ENCODE measurements around the gene EIF5.

Gene EIF5

DNA sequence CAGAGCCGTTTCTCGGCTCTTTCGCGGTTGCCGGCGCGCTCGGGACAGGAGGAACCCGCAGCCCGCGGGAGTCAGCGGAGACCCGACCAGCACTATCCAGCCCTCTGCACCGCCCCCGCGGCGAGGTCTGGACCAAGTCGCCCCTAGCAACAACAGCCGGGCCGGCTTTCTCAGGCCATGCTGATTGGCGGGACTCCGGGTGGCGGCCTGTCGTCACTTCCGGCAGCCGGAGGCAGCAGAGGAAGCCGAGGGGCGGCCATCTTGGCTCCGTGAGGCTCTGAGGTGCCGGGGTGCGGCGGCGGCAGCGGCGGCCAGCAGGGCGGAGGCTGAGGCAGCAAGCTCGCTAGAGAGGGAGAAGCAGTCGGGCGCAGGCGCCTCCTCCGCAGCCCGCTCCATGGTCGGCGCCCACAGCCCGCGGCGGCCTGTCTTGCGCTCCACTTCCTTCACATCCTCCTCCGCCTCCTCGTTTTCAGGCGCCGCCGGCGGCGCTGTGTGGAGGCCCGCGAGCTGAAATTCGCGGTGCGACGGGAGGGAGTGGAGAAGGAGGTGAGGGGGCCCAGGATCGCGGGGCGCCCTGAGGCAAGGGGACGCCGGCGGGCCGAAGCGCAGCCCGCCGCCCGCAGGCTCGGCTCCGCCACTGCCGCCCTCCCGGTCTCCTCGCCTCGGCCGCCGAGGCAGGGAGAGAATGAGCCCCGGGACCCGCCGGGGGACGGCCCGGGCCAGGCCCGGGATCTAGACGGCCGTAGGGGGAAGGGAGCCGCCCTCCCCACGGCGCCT, 51.3 kb downstream of the EIF5 start, which contains the start of gene MARK3 (continued):
- TF ChIP-seq ZNF830 (tag by site-specific recombination; IDR thresholded peaks at IDR 0.05; ENCODE audit: low read depth): no peak
- TF ChIP-seq ZNF843 (tag by site-specific recombination; IDR thresholded peaks at IDR 0.05): peak; percentile 25; the same call in 1 of the 2 replicates
- no peak for TF ChIP-seq ZNF560 (tag by site-specific recombination; IDR thresholded peaks at IDR 0.05; ENCODE audit: borderline replicate concordance)
- TF ChIP-seq MEIS1 (CRISPR knock-in tag; IDR thresholded peaks at IDR 0.05; ENCODE audit: borderline replicate concordance): no peak
- TF ChIP-seq IKZF3 (tag by site-specific recombination; IDR thresholded peaks at IDR 0.05): no peak
- TF ChIP-seq, protein P1, sequence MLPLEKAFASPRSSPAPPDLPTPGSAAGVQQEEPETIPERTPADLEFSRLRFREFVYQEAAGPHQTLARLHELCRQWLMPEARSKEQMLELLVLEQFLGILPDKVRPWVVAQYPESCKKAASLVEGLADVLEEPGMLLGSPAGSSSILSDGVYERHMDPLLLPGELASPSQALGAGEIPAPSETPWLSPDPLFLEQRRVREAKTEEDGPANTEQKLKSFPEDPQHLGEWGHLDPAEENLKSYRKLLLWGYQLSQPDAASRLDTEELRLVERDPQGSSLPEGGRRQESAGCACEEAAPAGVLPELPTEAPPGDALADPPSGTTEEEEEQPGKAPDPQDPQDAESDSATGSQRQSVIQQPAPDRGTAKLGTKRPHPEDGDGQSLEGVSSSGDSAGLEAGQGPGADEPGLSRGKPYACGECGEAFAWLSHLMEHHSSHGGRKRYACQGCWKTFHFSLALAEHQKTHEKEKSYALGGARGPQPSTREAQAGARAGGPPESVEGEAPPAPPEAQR (tag by site-specific recombination; IDR thresholded peaks at IDR 0.05): no peak
- TF ChIP-seq, protein P2, sequence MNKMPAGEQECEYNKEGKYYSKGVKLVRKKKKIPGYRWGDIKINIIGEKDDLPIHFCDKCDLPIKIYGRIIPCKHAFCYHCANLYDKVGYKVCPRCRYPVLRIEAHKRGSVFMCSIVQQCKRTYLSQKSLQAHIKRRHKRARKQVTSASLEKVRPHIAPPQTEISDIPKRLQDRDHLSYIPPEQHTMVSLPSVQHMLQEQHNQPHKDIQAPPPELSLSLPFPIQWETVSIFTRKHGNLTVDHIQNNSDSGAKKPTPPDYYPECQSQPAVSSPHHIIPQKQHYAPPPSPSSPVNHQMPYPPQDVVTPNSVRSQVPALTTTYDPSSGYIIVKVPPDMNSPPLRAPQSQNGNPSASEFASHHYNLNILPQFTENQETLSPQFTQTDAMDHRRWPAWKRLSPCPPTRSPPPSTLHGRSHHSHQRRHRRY (tag by site-specific recombination; IDR thresholded peaks at IDR 0.05): no peak
- no peak for TF ChIP-seq HOXC10 (CRISPR knock-in tag; IDR thresholded peaks at IDR 0.05)
- TF ChIP-seq, protein P3, sequence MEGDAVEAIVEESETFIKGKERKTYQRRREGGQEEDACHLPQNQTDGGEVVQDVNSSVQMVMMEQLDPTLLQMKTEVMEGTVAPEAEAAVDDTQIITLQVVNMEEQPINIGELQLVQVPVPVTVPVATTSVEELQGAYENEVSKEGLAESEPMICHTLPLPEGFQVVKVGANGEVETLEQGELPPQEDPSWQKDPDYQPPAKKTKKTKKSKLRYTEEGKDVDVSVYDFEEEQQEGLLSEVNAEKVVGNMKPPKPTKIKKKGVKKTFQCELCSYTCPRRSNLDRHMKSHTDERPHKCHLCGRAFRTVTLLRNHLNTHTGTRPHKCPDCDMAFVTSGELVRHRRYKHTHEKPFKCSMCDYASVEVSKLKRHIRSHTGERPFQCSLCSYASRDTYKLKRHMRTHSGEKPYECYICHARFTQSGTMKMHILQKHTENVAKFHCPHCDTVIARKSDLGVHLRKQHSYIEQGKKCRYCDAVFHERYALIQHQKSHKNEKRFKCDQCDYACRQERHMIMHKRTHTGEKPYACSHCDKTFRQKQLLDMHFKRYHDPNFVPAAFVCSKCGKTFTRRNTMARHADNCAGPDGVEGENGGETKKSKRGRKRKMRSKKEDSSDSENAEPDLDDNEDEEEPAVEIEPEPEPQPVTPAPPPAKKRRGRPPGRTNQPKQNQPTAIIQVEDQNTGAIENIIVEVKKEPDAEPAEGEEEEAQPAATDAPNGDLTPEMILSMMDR (tag by site-specific recombination; IDR thresholded peaks at IDR 0.05): peak; percentile 91
- TF ChIP-seq ZNF707 (tag by site-specific recombination; IDR thresholded peaks at IDR 0.05): no peak
- TF ChIP-seq, protein P4, sequence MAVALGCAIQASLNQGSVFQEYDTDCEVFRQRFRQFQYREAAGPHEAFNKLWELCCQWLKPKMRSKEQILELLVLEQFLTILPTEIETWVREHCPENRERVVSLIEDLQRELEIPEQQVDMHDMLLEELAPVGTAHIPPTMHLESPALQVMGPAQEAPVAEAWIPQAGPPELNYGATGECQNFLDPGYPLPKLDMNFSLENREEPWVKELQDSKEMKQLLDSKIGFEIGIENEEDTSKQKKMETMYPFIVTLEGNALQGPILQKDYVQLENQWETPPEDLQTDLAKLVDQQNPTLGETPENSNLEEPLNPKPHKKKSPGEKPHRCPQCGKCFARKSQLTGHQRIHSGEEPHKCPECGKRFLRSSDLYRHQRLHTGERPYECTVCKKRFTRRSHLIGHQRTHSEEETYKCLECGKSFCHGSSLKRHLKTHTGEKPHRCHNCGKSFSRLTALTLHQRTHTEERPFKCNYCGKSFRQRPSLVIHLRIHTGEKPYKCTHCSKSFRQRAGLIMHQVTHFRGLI (tag by site-specific recombination; IDR thresholded peaks at IDR 0.05): no peak
- TF ChIP-seq, protein P5, sequence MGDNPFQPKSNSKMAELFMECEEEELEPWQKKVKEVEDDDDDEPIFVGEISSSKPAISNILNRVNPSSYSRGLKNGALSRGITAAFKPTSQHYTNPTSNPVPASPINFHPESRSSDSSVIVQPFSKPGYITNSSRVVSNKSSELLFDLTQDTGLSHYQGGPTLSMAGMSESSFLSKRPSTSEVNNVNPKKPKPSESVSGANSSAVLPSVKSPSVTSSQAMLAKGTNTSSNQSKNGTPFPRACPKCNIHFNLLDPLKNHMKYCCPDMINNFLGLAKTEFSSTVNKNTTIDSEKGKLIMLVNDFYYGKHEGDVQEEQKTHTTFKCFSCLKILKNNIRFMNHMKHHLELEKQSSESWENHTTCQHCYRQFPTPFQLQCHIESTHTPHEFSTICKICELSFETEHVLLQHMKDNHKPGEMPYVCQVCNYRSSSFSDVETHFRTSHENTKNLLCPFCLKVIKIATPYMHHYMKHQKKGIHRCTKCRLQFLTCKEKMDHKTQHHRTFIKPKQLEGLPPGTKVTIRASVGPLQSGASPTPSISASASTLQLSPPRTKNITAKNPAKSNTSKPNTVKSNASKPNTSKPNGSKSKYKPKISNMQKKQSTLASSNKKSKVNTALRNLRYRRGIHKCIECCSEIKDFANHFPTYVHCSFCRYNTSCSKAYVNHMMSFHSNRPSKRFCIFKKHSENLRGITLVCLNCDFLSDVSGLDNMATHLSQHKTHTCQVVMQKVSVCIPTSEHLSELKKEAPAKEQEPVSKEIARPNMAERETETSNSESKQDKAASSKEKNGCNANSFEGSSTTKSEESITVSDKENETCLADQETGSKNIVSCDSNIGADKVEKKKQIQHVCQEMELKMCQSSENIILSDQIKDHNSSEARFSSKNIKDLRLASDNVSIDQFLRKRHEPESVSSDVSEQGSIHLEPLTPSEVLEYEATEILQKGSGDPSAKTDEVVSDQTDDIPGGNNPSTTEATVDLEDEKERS (tag by site-specific recombination; IDR thresholded peaks at IDR 0.05): 0 out of 2 replicates have a peak, but pooled peaks have one; percentile 60
- TF ChIP-seq, protein P6, sequence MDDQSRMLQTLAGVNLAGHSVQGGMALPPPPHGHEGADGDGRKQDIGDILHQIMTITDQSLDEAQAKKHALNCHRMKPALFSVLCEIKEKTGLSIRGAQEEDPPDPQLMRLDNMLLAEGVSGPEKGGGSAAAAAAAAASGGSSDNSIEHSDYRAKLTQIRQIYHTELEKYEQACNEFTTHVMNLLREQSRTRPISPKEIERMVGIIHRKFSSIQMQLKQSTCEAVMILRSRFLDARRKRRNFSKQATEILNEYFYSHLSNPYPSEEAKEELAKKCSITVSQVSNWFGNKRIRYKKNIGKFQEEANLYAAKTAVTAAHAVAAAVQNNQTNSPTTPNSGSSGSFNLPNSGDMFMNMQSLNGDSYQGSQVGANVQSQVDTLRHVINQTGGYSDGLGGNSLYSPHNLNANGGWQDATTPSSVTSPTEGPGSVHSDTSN (CRISPR knock-in tag; IDR thresholded peaks at IDR 0.05): no peak; the same call in 1 of the 2 replicates
- TF ChIP-seq, protein P7, sequence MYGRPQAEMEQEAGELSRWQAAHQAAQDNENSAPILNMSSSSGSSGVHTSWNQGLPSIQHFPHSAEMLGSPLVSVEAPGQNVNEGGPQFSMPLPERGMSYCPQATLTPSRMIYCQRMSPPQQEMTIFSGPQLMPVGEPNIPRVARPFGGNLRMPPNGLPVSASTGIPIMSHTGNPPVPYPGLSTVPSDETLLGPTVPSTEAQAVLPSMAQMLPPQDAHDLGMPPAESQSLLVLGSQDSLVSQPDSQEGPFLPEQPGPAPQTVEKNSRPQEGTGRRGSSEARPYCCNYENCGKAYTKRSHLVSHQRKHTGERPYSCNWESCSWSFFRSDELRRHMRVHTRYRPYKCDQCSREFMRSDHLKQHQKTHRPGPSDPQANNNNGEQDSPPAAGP (tag by site-specific recombination; IDR thresholded peaks at IDR 0.05): no peak
- TF ChIP-seq ZNF184 (tag by site-specific recombination; IDR thresholded peaks at IDR 0.05): no peak
- peak; percentile 89 for TF ChIP-seq ZNF341 (tag by site-specific recombination; IDR thresholded peaks at IDR 0.05; ENCODE audit: low read depth)
- no peak for TF ChIP-seq ZNF138 (tag by site-specific recombination; IDR thresholded peaks at IDR 0.05; ENCODE audit: borderline replicate concordance)
- 0 out of 2 replicates have a peak, but pooled peaks have one; percentile 17 for TF ChIP-seq ZNF10 (tag by site-specific recombination; IDR thresholded peaks at IDR 0.05)
- TF ChIP-seq ZNF660 (tag by site-specific recombination; IDR thresholded peaks at IDR 0.05): peak; percentile 10; the same call in 1 of the 2 replicates
- no peak for TF ChIP-seq ZNF624 (tag by site-specific recombination; IDR thresholded peaks at IDR 0.05)
- TF ChIP-seq ZNF2 (tag by site-specific recombination; IDR thresholded peaks at IDR 0.05): peak; percentile 46; the same call in 1 of the 2 replicates
- TF ChIP-seq MZF1 (tag by site-specific recombination; IDR thresholded peaks at IDR 0.05; ENCODE audit: borderline replicate concordance): no peak
- TF ChIP-seq, protein P8, sequence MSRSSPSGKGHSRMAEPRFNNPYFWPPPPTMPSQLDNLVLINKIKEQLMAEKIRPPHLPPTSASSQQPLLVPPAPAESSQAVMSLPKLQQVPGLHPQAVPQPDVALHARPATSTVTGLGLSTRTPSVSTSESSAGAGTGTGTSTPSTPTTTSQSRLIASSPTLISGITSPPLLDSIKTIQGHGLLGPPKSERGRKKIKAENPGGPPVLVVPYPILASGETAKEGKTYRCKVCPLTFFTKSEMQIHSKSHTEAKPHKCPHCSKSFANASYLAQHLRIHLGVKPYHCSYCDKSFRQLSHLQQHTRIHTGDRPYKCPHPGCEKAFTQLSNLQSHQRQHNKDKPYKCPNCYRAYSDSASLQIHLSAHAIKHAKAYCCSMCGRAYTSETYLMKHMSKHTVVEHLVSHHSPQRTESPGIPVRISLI (tag by site-specific recombination; IDR thresholded peaks at IDR 0.05): no peak
- TF ChIP-seq ZNF600 (tag by site-specific recombination; IDR thresholded peaks at IDR 0.05): peak; percentile 92
- 0 out of 2 replicates have a peak, but pooled peaks have one; percentile 25 for TF ChIP-seq KLF10 (tag by site-specific recombination; IDR thresholded peaks at IDR 0.05)
- no peak for TF ChIP-seq ZNF214 (tag by site-specific recombination; IDR thresholded peaks at IDR 0.05; ENCODE audit: borderline replicate concordance)
